Adrenal gland (tissue), 5 donors: ENCODE data around the gene CALN1.

ENCODE experiments used
- CTCF ChIP-seq, 6 experiments: fragments of 450-650 bp in 4 of 6; fragments of 200-600 bp in 2 of 6; sonication (generic) in 1 of 6; IDR thresholded peaks; 1 replicate in 5 of 6; 2 replicates in 1 of 6; pipeline versions ENCODE4 v1.5.1 to v1.8.0; 2016 to 2021; ENCODE audit warnings: antibody characterized with exemption in 6 of 6, mild to moderate bottlenecking in 2 of 6, moderate library complexity in 1 of 6
- POLR2A ChIP-seq, 2 donors: fragments of 450-650 bp; IDR thresholded peaks; one replicate each; pipeline ENCODE4 v1.6.1; 2017; ENCODE audit warnings: antibody characterized with exemption in 2 of 2, mild to moderate bottlenecking in 2 of 2, moderate library complexity in 1 of 2
- donor health status: DM: no; HTN: no; CAD: no.

GRCh38 chr7:72415586-72415985 lies 3.4 kb upstream of the CALN1 start:
- TF ChIP-seq CTCF (IDR thresholded peaks at IDR 0.05): no peak
- no peak for TF ChIP-seq POLR2A (IDR thresholded peaks at IDR 0.05)
